Renal cortical epithelial cell (primary cell): ENCODE data around the gene FOXP4. TPM values are rescaled to one million over a fixed set of nuclear protein-coding genes. Genes with fewer than 3 reads are reported as not detected.

Source experiments
- DNase-seq: peaks from one replicate; pipeline ENCODE4 v3.0.0-alpha.2; 2011; ENCODE audit warnings: low read depth
- total RNA-seq: library from RNA; depleted of rRNA; stranded (reverse); fragments of >200 nt; gene quantifications from 2 replicates; pipeline ENCODE4 v1.2.3, GENCODE V29; 2014

Gene FOXP4
- total RNA-seq, 1 donor from 2014 or later, result 8.0 TPM

DNA sequence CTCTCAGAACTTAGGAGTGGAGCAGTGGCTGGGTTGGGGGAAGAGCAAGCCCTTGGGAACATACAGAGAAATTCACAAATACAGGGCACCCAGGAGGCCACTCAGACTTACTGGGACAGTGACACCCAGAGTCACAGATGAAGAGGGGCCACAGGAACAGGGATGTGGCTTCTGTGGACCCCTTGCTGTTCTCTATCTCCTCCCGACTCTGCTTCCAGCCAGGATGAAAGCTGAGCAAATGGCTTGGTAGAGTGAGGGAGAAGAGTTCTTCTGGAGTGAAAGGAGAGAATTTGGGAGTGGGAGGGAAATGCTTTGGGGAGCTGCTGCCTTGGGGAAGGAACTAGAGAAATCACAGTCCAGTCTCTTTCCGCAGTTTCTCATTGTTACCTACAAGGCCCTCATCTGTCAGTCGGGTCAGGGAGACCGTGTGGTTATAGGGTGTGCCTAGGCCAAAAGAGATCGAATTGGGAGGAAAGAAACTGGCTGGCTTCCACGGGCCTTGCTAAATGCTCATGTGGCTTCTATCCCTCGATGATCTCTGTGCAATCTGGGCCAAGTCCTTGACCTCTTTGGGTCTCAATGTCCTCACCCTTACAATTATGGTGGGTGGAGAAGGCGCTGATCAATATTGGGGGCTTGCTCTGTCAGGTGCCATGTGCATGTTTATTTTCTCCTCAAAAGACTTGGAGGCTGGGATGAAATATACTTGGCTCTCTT is 17.0 kb downstream of the FOXP4 start:
- no peak for DNase-seq

DNA sequence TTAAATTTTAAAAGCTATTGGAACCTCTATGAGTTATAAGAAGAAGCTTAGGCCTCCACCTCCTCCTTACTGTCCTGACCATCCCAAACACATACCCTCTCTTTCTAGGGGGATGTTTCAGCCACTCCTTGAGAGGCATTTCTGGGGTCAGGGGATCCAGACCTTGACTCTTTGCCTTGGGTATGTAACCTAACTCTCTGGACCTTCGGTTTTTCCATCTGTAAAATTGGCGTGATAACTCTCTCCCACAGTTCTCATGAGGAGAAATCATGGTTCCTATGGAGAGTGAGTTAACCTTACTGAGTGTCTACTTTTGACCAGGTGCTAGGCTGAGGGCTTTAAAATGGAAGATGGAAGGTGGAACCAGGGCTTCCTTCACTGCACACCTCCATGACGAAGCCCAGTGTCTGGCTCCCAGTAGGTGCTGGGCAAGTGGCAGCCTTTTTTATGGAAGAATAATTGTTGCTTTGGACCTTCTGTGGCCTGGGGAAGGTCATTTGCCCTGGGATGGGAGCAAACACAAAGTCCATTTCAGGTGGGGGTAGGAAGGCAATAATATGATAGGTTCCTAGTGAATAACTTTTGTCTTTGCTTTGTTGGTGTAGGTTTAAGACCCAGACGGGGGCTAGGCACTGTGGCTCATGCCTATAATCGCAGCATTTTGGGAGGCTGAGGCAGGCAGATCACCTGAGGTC is 18.4 kb downstream of the FOXP4 start:
- DNase-seq, result no peak

GRCh38 chr6:41565701-41566100 is 19.5 kb downstream of the FOXP4 start:
- no peak for DNase-seq

DNA sequence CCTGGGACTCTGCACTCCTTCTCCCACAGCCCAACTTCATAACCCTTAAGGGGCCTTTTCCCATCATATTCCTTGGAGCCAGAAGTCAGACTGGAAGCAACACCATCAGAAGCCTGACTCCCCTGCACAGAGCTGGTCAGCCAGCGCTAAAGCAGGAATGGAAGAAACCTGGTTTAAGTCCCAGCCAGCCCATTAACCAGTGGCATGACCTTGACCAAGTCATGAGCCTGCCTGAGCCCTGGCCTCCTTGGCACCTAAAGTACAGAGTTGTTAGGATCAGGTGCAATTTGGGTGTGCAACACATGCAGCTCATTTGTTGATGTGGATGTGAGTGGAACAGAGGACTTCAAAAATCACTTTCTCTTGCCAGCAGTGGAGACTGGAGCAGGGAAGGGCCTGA is 20.8 kb downstream of the FOXP4 start:
- DNase-seq, result no peak

- DNase-seq, result no peak
Observed at GRCh38 chr6:41567684-41568083, 21.5 kb downstream of the FOXP4 start.

- no peak for DNase-seq
Observed at GRCh38 chr6:41568202-41568584, 22.0 kb downstream of the FOXP4 start.

GRCh38 chr6:41568585-41569384 is 22.6 kb downstream of the FOXP4 start:
- DNase-seq, result no peak

GRCh38 chr6:41570259-41570615 is 24.1 kb downstream of the FOXP4 start:
- no peak for DNase-seq

DNA sequence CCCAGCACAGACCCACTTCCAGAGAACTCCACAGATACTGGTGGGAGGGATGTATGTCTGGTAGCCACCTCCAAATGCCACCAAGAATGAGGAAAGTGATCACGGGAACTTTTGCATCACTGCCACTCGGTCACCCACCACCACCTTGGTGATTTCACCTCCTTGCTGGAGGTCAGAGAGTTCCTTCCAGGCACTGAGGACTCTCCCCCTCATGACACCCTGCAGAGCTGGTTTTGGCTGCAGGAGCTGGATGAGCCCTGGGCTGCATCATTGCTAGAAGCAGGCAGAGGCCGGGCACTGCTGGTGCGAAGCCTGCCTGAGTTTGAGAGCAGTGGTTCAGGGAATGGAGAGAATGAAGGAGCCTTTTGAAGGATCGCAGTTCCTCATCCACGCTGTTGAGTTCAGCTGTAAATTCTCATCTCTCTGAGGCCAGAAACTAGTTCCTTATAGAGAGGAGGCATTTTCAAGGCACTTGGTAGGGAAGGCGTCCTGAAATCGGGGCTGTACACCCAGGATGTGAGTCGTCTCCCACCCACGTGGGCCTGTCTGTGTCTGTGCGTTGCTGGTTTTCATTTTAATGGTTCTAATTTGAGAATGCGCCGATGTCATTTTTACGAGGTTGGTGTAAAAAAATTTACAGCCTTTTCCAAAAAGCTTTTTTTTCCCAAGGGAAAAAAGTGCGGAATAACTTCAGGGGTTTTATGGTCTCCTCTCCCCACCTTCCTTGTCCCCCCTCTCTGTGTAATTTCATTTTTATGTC is 25.0 kb downstream of the FOXP4 start:
- no peak for DNase-seq

- no peak for DNase-seq
Observed at GRCh38 chr6:41572613-41573012, 26.4 kb downstream of the FOXP4 start.

DNA sequence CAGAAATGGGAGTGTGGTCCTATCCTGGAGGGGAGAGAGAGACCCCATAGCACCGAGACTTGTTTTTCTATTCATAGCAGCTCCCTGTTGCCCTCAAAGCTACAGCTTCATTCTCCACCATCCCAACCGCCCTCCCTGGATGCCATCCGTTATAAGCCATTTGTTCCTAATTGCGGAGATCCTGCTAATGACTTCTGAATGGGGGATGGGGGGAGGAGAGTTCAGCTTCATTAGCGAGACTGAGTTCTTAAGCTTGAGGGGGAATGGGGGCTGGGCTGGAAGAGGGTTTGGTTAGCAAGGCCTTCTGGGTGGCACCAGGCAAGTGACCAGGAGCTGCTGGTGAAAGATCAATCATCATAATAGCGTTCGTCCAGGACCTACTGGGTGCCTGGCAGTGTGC is 27.1 kb downstream of the FOXP4 start:
- no peak for DNase-seq

- DNase-seq, result no peak
Observed at GRCh38 chr6:41573985-41574384, 27.8 kb downstream of the FOXP4 start.

DNA sequence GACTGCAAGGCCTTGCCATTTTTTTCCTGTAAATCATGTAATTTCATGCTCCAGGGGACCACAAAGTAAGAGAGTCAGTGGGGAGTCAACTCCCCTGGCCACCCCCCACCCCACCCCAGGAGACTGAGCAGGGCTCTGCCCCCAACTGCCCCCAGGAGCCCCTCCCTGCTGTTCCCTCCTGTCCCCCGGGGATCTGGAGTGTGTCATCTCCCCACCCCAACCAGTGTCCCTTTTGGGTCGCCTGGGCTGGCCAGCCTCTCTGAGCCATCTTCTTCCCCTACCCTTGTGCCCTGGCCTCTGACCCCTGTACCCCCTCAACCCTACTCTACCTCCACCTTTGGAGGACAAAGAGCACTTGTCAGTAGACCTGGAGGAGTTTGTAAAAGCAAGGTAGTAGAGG is 29.4 kb downstream of the FOXP4 start:
- no peak for DNase-seq

GRCh38 chr6:41576667-41577066 is 30.5 kb downstream of the FOXP4 start:
- DNase-seq, result no peak

- peak; percentile 36 for DNase-seq
Observed at GRCh38 chr6:41577356-41578216, 31.4 kb downstream of the FOXP4 start.

DNA sequence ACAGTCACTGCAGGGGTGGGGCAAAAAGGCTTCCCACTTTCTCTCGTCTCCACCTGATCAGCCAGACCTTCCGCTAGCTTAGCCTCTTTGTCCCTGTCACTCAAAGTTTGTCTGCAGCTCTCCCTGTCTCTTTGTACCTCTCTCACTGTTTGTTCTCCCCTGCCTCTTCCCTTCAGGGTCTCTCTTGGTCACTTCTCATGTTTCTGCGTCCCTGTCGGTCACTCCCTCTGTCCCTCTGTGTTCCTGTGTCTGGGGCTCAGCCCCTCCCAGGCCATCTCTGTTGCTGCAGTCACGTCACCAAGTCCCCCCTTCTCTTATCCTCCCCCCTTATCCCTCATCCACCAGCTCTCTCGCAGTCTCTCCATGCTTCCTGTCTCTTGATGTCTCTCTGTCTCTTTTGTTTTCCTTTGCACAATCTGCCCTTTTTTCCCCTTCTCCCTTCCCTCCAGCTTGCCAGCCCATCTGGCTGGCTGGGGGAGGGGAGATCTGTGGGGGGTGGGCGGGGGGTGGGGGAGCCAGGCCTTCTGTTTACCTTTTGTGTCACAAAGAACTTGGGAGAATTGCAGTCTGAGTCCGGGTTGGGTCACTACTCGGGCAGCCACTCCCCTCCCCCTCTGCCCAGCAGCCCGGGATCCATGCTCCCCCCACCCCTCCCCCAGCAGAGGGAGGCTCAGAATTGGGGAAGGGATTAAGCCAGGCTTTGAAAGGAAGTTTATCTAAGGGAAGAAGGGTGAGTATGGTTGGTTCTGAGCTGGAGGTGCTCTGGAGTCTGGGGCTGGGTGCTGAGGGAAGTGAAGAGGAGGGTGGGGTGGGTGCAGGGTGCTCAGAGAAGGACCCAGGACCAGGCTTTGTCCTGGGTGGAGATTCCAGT is 32.3 kb downstream of the FOXP4 start:
- DNase-seq, result peak; percentile 4

DNA sequence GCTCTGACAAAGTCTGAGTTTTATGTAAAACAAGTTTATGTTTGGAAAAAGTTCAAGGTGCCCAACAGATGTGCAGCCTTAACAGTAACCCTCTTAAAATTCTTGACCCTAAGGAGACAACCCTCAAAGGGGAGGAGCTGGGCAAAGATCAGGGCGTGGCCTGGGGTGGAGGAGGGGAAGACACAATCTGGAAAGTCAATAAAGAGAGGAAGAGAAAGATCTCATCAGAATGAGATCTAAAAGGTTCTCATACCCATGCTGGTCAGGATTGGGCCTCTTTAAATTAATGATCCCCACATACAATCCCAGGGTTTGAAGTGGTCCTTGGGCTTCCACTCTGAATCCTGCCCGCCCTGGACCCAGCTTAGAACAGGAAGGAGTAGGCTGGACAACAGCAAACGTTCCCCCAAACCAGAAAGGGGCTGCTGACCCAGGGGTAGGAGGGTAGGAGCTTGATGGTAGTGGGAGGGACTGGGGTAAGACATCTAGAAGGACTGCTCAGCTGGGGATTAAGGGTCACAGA is 33.0 kb downstream of the FOXP4 start:
- peak; percentile 3 for DNase-seq

GRCh38 chr6:41580690-41581089 is 34.5 kb downstream of the FOXP4 start:
- DNase-seq, result no peak

DNA sequence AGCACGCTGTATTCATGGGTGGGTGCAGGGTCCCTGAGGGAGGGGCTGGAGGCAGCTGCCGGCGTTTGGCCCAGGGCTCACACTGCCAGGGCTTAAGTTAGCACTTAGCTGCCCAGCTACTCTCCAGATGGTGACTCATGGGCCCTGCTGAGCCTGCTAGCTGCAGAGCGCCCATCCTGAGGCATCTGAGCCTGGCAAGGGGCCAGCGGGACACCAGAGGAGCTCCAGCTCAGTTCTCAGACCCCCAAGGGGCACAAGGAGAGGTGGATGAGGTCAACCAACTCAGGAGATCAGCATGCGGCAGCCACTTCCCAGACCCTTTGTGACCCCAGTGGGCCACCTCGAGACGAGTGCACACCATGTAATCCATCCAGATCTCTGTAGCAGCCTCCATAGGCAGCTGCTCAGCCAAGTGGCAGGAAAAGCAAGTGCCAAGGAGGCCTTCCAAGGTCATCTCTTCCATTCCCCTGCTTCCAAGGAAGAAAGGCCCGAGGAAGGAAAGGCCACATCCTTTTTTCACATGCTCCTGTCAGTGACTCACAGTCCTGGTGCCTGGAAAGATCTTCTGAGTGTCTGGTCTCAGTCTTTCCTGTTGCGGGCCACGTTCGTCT is 35.3 kb downstream of the FOXP4 start:
- peak; percentile 84 for DNase-seq
